NOMO-1 treated with DMSO at 0.1 percent for 48 hours (cell line): Measurements from ENCODE around the gene RGS17.

Experiments
- DNase-seq: peaks from one replicate; lab custom pipeline; 2025; ENCODE audit not compliant: unreplicated experiment; lab: John Stamatoyannopoulos, UW

The RGS17 gene

GRCh38 chr6:153086225-153086990 lies 44.7 kb downstream of the RGS17 start:
- no peak for DNase-seq

DNA sequence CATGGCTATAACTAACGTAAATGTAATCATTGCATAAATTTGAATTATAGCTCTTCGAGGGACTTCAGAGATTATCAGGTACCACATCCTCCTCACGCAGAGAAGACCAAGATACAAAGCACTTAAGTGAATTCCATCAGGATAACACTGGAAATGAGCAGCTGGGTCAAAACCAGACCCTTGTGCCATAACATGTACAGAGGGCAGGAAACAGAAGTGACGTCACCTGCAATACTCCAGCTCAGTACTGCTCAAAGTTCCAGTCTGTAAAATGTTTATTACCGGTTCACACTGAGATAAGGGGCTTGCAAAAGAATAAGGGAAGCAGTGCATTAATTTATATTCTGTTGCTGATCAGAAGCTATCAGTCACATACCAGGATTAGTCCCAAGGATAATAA lies 45.8 kb downstream of the RGS17 start:
- no peak for DNase-seq

GRCh38 chr6:153084393-153084792 lies 46.7 kb downstream of the RGS17 start:
- DNase-seq, result no peak

DNA sequence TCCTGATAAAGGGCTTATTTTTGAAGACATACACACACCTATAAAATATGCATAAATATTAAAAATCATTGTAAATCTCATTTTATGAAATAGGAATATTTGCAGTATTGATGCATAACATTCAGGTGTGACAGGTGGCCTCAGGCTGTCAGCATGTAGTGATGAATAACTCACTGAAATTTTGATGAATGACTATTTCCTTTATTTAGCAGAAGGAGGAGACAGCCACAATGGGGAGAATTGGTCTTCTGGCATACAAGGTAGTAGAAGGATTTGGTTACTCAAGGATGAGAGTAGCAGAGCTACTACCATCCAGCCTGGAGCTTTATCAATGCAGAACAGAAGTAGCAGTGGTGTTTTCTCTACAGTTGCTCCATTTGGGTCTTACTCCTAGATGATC lies 47.2 kb downstream of the RGS17 start:
- no peak for DNase-seq

GRCh38 chr6:153081914-153082313 lies 49.2 kb downstream of the RGS17 start:
- DNase-seq, result no peak

GRCh38 chr6:153076431-153076830 lies 54.7 kb downstream of the RGS17 start:
- DNase-seq, result no peak

GRCh38 chr6:153074761-153075160 lies 56.3 kb downstream of the RGS17 start:
- no peak for DNase-seq

GRCh38 chr6:153073841-153074240 lies 57.2 kb downstream of the RGS17 start:
- DNase-seq, result peak; percentile 85

DNA sequence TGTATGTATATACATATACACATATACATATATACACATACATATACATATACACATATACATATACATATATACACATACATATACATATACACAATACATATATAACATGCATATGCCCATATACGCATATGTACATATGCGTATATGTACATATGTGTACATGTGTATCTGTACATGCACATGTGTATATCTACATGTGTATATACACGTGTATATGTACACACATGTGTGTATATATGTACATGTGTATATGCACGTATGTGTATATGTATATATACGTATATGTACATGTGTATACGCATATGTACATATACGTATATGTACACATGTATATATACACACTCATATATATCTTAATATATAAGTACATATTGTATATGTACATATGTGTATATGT lies 60.3 kb downstream of the RGS17 start:
- no peak for DNase-seq

DNA sequence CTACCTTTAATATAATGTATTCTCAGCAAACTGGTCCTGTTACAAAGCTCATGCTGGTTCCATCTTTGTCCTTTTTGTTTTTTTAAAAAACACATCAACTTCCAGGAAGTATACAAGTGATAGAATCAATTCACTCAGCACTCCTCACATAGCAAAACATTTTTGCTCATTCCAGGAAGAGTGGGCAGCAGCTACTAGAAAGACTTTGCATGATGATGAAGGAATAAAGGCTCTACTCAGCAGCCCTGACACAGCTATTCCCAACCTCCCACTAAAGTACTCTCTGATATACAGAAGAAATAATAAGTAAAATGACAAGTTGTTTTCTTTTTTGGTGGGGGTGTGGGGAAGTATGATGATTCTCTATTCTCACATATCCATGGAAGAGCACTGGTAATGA lies 61.2 kb downstream of the RGS17 start:
- no peak for DNase-seq

DNA sequence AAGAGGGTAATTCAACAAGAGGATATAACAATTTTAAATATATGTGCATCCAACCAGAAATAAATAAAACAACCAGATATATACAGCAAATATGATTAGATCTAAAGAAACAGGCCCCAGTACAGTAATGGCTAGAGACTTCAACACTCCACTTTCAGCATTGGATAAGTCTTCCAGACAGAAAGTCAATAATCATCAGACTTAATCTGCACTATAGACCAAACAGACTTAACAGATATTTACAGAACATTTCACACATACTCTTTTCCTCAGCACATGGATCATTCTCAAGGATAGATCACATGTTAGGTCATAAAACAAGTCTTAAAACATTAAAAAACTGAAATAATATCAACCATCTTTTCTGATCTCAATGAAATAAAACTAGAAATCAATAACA lies 65.9 kb downstream of the RGS17 start:
- no peak for DNase-seq

- DNase-seq, result no peak
Observed at GRCh38 chr6:153063936-153064335, 67.1 kb downstream of the RGS17 start.

DNA sequence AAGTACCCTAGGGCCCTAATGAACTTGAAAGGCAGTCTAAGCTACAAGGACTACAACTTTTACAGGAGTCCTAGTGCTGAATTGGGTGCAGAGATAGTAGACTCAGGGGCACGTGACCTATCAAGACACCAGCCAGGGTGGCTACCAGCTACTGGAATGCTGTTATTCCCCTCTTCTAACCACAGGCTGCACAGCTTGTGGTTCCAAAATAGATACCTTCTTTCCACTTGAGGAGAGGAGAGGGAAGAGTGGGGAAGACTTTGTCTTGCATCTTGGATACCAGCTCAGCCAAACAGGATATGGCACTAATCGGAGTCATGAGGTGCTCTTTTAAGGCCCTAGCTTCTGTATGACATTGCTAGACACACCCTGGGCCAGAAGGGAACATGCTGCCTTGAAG lies 68.6 kb downstream of the RGS17 start:
- no peak for DNase-seq

DNA sequence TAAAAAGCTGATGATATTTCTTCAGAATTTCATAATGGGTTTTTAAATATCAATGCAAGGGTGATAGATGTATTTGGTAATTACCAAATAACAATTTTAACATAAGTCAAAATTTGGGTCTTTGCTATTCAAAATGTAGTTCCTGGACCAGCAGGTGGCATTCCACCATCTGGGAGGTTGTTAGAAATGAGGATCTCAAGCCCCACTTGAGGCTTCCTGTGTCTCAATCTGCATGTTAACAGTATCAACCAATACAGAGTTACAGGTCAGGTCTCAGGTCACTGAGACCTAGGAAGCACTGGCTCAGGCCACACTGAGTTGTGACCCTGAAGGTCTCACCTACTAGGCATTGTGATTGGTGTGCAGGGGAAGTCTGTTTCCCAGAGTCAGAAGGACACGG lies 71.3 kb downstream of the RGS17 start:
- peak; percentile 50 for DNase-seq

DNA sequence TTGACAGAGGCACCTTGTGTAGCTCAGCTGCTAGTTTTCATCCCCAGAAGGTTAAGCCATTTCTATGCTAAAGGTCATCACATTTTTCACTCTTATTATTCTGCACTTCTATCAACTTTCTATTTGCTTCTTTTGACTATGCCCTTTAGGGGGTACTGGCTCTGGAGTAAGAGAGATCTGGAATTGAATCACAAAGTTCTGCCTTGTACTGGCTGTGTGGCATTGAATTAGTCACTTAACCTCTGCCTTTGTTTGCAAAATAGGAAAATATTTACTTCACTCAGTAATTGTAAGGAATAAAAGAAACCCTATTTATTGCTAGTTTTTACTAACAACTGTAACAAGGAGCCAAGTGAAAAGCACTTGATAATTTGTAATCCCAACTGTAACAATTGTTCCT lies 71.8 kb downstream of the RGS17 start:
- no peak for DNase-seq

GRCh38 chr6:153058909-153059308 lies 72.2 kb downstream of the RGS17 start:
- DNase-seq, result no peak

DNA sequence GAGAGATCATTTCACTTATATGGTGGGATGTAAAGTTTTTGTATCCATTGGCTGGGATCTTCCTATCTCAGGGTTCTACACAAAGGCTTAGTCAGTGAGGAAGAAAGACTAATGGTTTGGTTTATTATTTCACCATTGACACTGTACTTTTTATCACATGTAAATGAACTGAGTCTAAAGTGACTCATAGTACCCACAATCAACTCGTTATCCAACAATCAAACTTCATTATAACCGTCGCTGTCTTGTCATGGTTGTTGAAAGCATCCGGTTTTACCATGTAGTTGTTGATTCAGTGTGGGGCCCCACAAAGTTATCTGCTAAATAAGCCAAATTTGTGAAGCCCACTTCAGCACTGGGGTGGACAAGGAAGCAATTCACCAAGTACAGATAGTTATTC lies 72.8 kb downstream of the RGS17 start:
- no peak for DNase-seq

DNA sequence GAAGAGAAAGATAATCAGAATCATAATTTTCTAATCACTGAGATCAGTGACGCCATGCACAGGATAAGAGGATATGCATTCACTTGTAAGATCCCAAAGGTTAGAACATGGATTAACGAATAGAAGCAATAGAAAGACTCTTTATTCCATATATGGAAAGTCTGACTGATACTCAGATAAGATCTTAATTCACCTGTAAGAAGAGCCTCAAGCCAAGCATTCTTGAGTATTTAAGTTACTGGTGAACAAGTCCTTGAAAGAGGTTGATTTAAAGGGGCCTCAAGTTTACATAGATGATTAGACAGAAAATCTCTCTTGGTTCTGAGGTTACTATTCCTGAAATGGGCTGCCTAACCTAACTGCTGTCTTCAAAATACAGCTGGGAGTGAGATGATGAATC lies 74.8 kb downstream of the RGS17 start:
- no peak for DNase-seq

DNA sequence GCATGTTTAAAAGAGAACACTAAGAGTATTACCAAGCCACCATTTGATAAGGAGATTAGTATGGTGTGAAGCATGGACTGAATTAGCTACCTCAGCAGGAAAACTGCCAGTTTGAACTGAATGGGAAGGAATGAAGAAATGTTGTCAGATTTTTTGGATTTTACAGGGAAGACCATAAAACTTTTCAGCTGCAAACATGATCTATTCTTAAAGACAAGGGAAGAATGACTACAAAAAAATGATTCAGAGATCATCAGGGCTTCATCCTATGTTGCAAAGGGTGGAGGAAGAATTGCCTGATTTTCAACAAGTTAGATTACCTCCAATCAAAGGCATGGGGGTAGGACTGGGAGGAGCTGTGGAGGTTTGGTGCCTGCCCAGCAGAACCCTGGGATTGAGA lies 79.3 kb downstream of the RGS17 start:
- DNase-seq, result no peak

- no peak for DNase-seq
Observed at GRCh38 chr6:153048631-153049030, 82.5 kb downstream of the RGS17 start.

DNA sequence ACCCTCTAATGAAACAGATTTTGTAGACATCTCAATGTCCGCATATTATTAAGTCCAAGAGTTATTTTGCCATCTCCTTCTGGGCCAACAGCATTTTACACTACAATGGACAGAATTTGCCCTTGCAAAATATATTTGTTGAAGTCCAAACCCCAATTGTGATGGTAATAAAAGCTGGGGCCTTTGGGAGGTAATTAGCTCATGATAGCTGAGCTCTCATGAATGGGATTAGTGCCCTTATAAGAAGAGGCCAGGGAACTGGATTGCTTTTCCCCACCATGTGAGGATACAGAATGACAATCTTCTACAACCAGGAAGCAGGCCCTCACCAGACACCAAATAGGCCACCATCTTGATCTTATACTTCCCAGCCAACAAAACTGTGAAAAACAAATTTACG lies 83.7 kb downstream of the RGS17 start:
- DNase-seq, result no peak

DNA sequence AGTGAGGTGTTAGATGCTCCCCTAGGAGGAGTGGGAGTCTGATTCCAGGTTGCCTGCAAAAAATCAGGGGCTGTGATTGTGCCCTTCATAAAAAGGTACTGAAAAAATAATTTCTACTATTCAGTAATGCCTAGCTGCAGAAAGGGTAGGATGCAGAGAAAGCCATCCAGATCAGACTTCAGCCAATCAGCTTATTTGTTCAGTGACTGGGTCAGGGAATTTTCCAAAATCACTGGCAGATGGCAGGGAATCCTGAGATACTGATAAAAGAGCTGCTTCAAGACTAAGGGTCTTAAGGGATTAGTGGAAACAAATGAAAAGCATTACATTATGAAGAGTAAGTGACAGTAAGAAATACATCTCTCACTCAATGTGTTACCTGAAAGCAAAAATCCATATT lies 85.8 kb downstream of the RGS17 start:
- no peak for DNase-seq

- DNase-seq, result no peak
Observed at GRCh38 chr6:153044295-153044694, 86.8 kb downstream of the RGS17 start.
